Activated T-helper 1 cell treated with anti-CD3 and anti-CD28 coated beads, Interleukin-2, amount 50 U/mL, for 16 hours (primary cell): Measurements from ENCODE around the gene MAGIX.
"Not testable (repeated sequence)": the region's sequence is repeated elsewhere in the genome, so short reads cannot be mapped to it uniquely, and the experiment has no call there.

ENCODE experiments used
- DNase-seq, 2 donors: peaks; one replicate each; pipeline ENCODE4 v3.0.0-alpha.2; 2020; ENCODE audit warnings: low read depth in 1 of 2, low spot score in 1 of 2

MAGIX gene

DNA sequence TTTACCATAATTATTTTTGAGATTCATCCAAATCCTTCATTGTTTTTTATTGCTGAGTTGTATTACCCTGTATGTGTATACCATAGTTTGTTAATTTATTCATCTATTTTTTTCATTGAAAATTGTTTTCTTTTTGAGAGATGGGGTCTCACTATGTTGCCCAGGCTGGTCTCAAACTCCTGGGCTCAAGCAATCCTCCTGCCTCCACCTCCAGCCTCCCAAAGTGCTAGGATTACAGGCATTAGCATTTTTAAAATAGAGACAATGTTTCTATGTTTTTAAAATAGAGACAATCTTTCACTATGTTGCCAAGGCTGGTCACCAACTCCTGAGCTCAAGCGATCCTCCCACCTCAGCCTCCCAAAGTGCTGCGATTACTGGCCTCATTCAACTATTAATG, 1.6 kb upstream of the MAGIX start:
- DNase-seq, result no peak

DNA sequence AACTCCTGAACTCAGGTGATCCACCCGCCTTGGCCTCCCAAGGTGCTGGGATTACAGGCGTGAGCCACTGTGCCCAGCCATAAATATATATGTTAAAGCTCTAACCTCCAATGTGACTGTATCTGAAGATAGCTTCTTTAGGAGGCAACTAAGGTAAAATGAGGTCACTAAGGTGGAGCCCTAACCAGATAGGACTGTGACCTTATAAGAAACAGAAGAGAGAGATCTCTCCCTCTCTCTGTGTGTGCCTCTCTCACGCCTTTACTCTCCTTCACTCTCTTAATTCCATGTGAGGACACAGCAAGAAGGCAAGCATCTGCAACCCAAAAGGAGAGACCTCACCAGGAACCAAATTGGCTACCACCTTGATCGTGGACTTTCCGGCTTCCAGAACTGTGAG, 926 bp upstream of the MAGIX start:
- no peak for DNase-seq

DNA sequence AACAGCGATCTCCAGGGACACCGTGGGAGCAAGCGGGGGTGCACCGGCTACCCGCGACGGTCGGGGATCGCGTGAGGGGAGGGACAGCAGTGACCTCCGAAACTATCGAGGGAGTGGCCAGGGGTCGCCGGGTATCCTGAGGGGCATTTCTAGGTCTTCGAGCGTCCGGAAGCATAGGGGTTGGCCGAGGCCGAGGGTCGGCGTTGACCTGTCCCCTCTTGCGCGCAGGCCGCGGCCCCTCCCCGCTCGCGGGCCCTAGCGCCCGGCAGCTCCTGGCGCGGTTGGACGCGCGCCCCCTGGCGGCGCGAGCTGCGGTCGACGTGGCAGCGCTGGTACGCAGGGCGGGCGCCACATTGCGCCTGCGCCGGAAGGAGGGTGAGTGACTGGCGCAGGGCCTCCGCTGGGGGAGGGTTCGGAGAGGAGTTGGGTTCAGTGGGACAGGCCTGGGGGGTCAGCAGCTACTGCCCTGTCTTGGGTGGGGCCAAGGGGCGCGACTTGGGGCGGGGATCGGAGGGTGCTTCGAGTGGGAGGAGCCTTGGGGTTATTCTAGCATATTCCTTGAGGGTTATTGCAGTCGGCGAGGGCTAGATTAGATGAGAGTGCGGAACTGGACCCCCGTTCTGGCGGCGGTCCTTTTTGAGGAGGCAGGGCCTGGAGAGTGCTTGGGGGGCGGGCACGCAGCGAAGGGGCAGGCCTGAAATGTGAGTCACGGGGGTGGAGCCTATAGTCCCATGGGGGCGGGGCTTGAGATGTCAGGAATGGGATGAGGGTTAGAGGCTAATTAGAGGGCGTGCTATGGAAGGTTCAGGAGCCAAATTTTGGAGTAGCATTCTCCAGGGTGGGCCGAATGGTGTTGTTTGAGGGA, 1.2 kb downstream of the MAGIX start:
- peak; percentile 47 to 70 for DNase-seq

DNA sequence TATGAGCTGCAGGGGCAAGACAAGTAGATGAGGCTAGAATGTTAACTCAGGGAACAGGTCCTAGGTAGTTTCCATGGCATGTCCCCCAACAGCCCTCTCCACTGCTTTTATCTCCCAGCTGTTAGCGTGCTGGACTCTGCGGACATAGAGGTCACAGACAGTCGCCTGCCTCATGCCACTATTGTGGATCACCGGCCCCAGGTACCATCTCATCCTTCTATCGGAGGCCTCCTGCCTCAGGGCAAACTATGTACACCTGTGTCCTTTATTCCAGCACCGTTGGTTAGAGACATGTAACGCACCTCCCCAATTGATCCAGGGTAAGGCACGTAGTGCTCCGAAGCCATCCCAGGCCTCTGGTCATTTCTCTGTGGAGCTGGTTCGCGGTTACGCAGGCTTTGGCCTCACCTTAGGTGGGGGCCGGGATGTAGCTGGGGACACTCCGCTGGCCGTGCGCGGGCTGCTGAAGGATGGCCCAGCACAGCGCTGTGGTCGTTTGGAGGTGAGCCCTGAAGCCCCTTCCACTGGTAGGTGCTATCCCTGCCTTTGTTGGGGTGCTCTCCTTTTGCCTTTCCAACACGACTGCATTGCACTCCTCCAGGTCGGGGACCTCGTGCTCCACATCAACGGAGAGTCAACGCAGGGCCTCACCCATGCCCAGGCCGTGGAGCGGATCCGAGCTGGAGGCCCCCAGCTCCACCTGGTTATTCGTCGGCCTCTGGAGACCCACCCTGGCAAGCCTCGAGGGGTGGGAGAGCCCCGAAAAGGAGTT, 2.2 kb downstream of the MAGIX start:
- no peak for DNase-seq

DNA sequence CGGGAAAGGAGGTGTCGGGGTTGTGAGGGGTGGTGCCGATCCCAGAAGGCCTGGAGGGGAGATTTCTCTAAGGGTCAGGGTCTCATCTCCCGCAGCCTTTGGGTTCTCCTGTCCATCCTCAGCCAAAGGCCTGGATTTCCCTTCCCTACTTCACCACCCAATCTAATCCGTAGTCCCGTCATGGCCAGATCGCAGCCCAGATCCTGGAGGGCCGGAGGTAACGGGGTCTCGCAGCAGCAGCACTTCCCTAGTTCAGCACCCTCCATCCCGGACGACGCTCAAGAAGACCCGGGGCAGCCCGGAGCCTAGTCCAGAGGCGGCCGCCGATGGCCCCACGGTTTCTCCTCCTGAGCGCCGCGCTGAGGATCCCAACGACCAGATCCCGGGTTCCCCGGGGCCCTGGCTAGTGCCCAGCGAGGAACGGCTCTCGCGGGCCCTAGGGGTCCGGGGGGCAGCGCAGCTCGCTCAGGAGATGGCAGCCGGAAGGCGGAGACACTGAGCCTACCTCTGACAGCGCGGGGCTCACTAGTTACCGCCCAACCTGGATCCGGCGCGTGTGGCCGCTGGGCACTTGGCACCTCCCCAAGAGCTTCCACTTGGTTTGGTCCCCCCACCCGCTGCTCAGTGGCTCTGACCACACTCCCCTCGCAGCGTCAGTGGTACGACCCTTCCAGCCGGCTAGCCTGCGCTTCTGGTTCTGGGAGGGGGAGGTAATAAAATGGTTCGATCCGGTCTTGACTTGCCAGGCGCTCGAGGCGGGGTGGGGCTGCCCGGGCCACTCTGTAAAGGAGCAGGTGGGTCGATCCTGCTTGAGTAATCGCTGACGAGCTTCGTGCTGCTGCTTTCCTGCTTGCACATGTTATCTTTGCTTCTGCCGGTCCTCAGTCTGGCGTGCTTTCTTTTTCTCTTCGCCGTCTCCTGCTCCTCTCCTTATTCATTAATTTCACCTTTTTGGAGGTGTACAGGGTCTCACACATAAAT, 3.6 kb downstream of the MAGIX start:
- DNase-seq, result peak; percentile 44 to 54

DNA sequence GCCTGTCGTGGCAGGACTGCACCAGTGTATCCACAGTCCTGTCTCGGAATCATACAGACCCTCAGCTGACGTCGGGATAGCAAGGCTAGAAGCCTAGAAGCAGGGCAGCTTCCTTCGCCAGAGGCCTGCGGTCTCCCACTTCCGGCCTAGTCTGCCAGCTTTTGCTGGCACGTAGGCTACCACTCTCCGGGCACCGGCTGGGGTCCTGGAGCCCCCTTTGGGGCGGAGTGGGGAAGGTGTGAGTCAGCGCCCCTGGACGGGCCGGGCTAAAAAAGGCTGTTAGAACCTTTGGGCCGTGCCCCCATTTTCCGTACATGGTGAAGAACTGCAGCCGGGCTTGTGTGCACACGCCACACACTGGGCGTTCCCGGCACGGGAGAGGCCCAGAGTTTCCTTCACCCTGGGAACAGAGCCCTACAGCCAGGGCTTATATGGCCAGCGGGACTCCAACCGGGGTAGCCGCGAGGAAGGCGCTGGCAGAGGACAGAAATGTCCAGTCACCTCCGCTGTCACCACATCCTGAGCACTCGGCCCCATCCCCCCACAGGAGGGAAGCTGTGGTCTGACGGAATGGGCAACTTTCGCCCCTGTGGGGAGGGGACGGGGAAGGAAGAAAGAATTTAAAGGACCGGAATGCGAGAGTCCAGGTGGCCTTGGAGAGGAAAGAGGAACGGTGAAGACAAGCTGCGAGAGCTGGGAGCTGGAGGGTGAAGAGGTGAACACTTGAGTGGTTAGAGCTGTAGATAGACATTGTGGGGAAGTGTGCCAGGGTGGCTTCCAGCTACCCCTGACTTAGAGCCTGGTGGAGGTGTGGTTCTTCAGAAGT, 4.6 kb downstream of the MAGIX start:
- DNase-seq, result peak; percentile 24 to 38

DNA sequence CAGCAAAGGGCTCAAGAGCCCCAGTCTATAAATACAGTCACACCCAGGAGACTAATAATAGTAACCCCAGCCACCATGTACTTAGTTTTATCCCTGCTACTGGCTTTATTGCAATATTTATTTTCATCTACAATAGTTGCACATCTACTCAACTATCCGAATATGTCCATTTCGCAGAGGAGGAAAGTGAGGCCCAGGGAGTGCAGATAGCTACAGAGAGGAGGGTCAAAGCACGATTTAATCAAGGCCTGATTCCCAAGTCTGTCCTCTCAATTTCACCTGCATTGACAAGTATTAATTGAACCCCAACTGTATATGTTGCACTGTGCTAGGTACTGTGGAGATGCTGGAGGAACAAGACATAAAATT, 5.2 kb downstream of the MAGIX start:
- no peak for DNase-seq

DNA sequence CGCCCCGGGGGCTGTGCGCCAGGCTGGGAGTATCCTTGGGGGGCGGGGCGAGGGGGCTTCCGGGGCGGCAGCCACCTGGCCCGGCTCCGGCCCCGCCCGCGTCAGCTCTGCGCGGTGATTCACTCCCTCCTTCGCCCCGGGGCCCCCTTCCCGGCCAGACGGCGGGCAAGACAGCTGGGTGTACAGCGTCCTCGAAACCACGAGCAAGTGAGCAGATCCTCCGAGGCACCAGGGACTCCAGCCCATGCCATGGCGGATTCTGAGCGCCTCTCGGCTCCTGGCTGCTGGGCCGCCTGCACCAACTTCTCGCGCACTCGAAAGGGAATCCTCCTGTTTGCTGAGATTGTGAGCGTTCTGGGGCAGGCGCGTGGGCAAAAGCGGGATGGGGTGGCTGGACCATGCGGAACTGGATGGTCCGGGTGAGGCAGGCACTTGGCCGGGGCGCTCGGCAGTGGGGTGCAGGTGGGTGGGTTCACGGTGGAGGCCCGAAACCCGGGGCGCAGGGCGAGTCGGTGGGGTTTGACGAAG, 9.3 kb downstream of the MAGIX start, which contains the start of gene PLP2:
Gene PLP2 (plus strand): TSS at position 147 of the 528 bp plus-strand sequence. CDS start 103 bp downstream, at position 250.
- DNase-seq, result peak; percentile 42 to 55

DNA sequence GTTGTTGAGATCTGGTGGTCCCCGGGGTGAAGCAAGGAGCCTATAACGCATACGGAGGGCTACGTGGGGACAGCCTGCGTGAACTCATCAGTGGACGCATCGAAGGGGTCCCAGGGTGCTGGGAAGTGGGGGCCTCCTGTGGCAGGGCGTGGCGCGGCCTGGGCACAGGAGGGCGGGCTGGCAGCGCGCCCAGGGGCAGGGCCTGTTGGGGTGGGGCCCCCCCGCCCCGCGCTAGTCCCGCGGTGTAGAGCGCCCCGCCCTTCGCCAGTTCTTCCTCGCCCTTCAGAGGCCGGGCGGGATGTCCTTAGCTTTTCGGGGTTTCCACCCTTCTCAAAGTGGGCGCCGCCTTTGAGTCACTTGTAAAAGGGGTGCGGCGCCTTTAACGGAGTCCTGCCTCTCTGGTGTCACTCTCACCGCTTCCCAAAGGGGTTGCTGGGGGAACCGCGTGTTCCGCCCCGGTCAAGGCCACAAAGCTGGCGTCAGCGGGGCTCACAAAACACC, 9.8 kb downstream of the MAGIX start:
- peak; percentile 23 to 37 for DNase-seq

DNA sequence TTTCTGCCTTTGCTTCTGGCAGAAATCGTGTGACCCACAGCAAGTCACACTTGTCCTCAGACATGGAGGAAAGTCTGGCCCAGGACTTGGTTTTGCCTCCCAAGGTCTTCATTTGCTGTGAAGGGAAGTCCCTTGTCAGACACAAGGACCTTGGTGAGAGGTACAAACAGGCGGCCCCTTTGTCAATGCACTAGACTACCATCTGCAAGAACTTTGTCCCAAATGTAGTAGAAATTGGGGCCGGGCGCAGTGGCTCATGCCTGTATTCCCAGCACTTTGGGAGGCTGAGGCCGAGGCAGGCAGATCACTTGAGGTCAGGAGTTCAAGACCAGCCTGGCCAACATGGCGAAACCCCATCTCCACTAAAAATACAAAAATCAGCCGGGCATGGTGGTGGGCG, 11.0 kb downstream of the MAGIX start:
- DNase-seq, result not testable (repeated sequence)

DNA sequence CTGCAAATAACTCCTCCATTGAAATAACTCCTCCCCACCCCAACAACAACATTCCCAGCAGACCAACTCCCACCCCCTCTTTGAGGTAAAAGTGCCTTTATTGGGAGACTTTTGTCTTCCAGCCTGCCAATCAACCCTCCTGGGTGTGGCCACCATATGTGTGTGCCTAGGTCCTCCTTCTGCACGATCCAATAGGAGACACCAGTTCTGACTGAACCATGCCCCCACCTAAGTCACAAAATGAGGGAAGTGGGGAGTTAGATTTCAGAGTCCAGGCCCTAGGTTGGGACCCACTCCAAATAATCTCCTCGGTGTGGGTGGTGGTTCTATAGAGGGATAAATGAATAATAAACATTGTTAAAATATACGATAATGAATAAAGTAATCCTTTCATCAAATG, 12.2 kb downstream of the MAGIX start:
- no peak for DNase-seq

DNA sequence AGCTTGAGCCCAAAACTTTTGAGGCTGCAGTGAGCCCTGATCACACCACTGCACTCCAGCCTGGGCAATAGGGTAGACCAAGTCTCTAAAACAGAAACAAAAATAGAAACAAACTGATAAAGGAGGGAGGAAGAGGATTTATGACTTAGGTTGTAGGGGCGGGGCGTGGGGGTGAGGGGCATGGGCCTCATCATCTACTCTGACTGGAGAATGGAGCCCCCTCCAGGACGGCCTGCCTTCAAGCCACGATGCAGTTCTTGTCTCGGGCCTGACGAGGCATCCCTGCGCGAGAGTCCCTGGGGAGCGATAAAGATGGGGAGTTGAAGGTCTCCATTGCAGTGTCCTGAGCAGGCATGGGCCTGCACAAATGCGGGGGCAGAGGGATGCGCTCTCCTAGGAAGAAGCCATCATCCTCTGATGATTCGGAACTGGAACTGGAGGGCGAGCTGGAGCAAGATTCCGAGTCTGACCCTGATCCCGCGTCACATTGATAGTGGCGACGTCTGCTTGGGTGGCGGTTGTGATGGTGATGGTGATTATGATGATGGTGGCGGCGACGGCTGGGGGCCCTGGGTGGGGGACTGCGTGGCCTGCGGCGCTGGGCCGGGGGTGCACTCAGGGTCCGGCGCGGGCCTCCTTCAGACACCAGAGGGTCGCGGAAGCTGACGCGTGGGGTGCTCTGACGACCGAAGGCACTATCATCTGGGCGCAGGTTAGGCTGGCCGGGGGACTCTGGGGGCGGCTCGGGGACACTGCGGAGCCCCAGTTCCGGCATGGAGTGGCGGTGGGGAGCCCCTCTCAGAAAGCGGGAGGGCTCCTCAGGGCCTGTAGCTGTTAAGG, 13.1 kb downstream of the MAGIX start:
- no peak for DNase-seq

DNA sequence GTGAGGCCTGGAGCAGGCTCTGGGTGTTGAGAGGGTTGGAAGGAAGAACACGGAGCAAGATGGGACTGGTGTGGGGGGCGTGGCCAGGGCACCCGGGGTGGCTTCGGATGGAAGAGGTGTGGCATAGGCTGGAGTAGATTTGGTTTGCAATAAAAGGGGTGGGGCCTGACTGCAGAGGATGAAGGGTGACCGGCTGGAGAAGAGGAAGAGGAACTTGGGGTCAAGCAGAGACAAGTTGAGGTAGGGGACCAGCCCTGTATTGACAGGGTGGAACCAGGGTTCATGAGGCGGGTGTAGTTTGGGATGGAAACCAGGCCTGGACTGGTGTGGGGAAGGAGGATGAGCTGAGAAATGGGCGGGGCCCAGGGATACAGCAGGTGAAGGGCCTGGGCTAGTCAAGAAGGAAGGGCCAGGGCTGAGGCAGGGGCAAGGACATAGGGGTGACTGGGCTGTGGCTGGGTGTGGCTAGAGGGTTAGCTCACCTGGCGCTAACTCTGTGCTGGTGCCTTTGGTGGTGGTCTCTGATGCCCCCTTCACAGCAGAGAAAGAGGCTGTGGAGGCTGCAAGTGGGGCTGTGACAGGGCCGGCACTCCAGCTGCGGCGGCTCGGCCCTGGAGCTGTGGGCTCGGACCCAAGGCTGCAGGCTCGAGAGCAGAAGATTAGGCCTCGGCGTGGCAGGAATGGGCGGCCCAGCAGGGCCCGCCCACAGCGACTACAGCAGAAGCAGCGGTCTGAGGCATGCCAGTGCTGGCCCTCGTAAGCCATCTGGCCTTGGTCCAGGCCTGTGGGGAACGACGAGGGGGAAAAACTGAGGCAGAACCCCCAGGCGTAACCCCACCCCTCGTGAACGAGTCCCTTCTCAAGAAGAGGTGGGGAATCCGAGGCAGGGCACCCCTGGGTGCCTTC, 14.1 kb downstream of the MAGIX start:
- no peak for DNase-seq

DNA sequence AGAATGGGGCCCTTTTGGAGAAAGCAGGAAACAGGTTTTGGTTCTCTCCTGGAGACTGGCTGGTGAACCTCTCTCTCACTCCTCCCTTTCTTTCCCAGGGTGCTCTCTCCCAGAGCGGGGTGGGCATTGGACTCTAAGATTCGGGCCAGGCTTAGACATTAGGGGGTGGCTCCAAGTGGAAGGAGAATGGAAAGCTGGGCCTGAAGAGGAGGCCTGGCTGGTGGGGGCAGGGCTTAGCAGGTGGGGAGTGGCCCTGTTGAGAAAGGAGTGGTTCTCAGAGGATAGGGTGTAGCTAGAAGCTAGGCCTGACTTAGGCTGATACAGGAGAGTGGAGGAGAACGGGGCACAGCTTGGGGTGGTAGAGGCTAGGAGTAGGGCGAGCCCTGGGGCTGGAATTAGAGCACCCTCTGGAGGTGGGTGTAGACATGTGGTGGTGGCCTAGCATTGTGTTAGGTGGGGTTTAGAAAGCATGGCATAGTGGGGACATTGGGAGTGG, 14.8 kb downstream of the MAGIX start:
- DNase-seq, result no peak

DNA sequence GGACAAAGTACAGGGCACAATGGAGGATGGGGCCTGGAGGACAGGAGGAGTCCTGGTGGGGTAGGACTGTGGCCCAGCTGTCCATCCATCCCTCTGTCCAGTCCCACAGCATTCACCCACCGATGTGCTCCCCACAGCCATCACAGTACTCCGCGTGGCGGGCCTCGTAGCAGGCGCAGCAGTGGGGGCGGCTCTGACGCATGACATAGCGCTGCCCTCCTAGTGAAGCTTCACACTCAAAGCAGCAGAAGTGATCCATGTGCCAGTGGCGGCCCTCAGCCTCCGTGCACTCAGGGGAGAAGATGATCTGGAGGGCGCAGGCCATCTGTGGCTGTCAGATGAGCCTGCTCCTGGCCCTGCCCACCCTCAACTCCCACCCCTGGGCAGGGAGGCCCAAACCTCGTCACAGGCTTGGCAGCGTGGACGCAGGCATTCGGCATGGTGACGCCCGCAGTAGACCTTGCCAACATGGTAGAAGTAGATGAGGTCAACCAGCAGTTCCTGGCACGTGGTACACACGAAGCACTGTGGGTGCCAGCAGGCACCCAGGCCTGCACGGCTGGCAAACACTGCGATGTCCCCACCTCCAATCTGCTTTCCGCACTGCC, 15.4 kb downstream of the MAGIX start:
- DNase-seq, result no peak

DNA sequence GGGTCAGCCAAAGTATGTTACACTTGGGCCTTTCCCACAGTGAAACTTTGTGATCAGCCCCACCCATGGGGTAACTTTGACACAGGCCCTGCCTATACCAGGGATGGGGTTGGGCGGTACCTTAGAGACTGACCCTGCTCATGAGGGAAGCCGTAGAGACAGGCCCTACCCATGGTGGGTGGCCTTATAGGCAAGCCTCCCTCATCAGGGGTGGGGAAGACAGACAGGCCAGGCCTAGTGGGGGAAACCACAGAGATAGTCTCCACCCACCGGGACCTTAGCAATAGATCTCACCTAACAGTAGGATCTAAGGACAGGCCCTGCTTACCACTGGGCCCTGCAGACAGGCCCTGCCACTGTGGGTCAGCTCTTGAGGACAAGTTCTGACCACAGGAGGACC, 16.0 kb downstream of the MAGIX start:
- DNase-seq, result no peak

DNA sequence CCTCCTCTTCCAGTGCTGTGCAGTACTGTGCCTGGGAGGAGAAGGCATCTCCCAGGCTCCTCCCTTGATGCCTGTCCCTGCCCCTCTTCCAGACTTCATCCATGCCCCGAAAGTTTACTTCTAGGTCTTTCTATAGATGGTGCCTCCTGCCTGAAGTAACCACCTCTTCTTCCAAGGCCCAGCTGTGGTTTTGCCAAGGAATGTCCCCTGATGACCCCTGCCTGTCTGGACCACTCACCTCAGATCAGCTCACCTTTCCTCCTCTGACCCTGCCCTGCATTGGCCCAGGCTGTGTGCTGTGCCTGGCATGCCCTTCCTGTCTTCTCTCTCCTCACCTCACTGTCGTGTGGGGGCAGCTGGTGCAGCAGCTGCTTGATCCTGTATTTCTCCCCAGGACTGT, 16.8 kb downstream of the MAGIX start:
- DNase-seq, result no peak
